GM12878 (cell line): ENCODE measurements around the gene GAPDHS. TPM values are rescaled to one million over a fixed set of nuclear protein-coding genes. Genes with fewer than 3 reads are reported as not detected.

Experiments used
- ATAC-seq: fragments of 200-7000 bp; cut with Tn5 transposase; 3 replicates; pipeline ENCODE4 v1.9.1; 2020; ENCODE audit warnings: mild to moderate bottlenecking, moderate library complexity
- BruUV-seq: library from RNA; stranded (reverse); fragments of 400-500 nt; replicated peaks from 2 replicates; lab custom pipeline; 2021; lab: Mats Ljungman, UMichigan
- CTCF ChIA-PET: fragments of 300-600 bp; sonication (Branson Sonifier 250); formaldehyde crosslinking; extraction: SDS; loops from one replicate; lab custom pipeline; 2021; ENCODE audit warnings: inconsistent platforms; lab: Yijun Ruan, JAX
- POLR2A ChIA-PET: fragments of 350-600 bp; formaldehyde crosslinking; extraction: SDS; loops from one replicate; lab custom pipeline; 2021; ENCODE audit warnings: inconsistent platforms; lab: Charles Lee
- RAD21 ChIA-PET: fragments of 300-600 bp; sonication (Branson Sonifier 250); formaldehyde crosslinking; loops from one replicate; lab custom pipeline; 2023; ENCODE audit warnings: antibody characterized with exemption; ENCODE audit not compliant: unreplicated experiment; lab: Charles Lee
- SMC1A ChIA-PET: fragments of 300-600 bp; sonication (Branson Sonifier 250); formaldehyde crosslinking; loops from one replicate; lab custom pipeline; 2023; ENCODE audit not compliant: unreplicated experiment, uncharacterized antibody; lab: Charles Lee
- DNase-seq: peaks from one replicate; pipeline ENCODE4 v3.0.0-alpha.2; 2011; ENCODE audit warnings: low read depth, low spot score
- FAIRE-seq: peaks from 3 replicates; lab custom pipeline; 2011; peaks lifted over from hg19 to GRCh38; lab: Jason Lieb, UNC
- H2AFZ ChIP-seq: 2 replicates; pipeline ENCODE4 v1.6.0; 2011; ENCODE audit warnings: low read depth, low read length, control low read depth; ENCODE audit not compliant: control insufficient read depth
- H3K27ac ChIP-seq: 2 replicates; pipeline ENCODE4 v1.5.1; 2011; ENCODE audit warnings: control low read depth; ENCODE audit not compliant: control insufficient read depth, insufficient read depth
- H3K27me3 ChIP-seq, 2 experiments: replicated peaks in 1 of 2; 2 replicates each; pipeline versions ENCODE4 v1.6.0 to v1.6.1; 2011; ENCODE audit warnings: low read length in 1 of 2; ENCODE audit not compliant: control insufficient read depth in 2 of 2, insufficient read depth in 2 of 2
- H3K36me3 ChIP-seq, 2 experiments: 2 replicates each; pipeline ENCODE4 v1.5.1; 2011; ENCODE audit warnings: low read length in 1 of 2; ENCODE audit not compliant: control insufficient read depth in 2 of 2, insufficient read depth in 2 of 2
- H3K4me1 ChIP-seq: 2 replicates; pipeline ENCODE4 v1.6.1; 2011; ENCODE audit warnings: mild to moderate bottlenecking, low read length, moderate library complexity, mixed read lengths; ENCODE audit not compliant: control insufficient read depth, insufficient read depth
- H3K4me2 ChIP-seq: 2 replicates; pipeline ENCODE4 v1.6.0; 2011; ENCODE audit warnings: control low read depth; ENCODE audit not compliant: control insufficient read depth, insufficient read depth
- H3K4me3 ChIP-seq: fragments of 200-600 bp; sonication (generic); 2 replicates; pipeline ENCODE4 v1.5.1; 2016
- H3K79me2 ChIP-seq: 2 replicates; pipeline ENCODE4 v1.6.0; 2011; ENCODE audit warnings: low read length; ENCODE audit not compliant: control insufficient read depth, insufficient read depth
- H3K9ac ChIP-seq: 2 replicates; pipeline ENCODE4 v1.8.0; 2011; ENCODE audit warnings: low read length, control low read depth, mixed read lengths; ENCODE audit not compliant: control insufficient read depth, insufficient read depth
- H3K9me3 ChIP-seq: replicated peaks from 3 replicates; pipeline ENCODE4 v1.5.1; 2011; ENCODE audit warnings: mild to moderate bottlenecking, low read length; ENCODE audit not compliant: control insufficient read depth, insufficient read depth
- H4K20me1 ChIP-seq: 2 replicates; pipeline ENCODE4 v1.6.0; 2011; ENCODE audit not compliant: control insufficient read depth, insufficient read depth
- CBFB ChIP-seq: IDR thresholded peaks from 2 replicates; pipeline ENCODE4 v1.6.1; 2016; ENCODE audit warnings: antibody characterized with exemption, low read depth
- CHD2 ChIP-seq: IDR thresholded peaks from 2 replicates; pipeline ENCODE4 v1.6.1; 2011; ENCODE audit warnings: low read depth, low read length, improper control_type of control experiment, borderline replicate concordance
- CUX1 ChIP-seq: IDR thresholded peaks from 2 replicates; pipeline ENCODE4 v1.6.1; 2012; ENCODE audit warnings: improper control_type of control experiment, low read depth, low read length; ENCODE audit not compliant: insufficient replicate concordance
- E2F8 ChIP-seq: fragments of 450-650 bp; IDR thresholded peaks from 2 replicates; pipeline ENCODE4 v1.6.1; 2018; ENCODE audit warnings: mild to moderate bottlenecking, low read depth, moderate library complexity; ENCODE audit not compliant: partially characterized antibody
- EED ChIP-seq: sonication (generic); IDR thresholded peaks from 2 replicates; pipeline ENCODE4 v1.6.1; 2016; ENCODE audit warnings: antibody characterized with exemption, low read depth
- HDAC6 ChIP-seq: fragments of 200-600 bp; sonication (generic); IDR thresholded peaks from one replicate; pipeline ENCODE4 v1.8.0; 2017; ENCODE audit warnings: antibody characterized with exemption; ENCODE audit not compliant: unreplicated experiment
- MXI1 ChIP-seq: fragments of 150-350 bp; IDR thresholded peaks from 2 replicates; pipeline ENCODE4 v1.6.1; 2011; ENCODE audit warnings: low read depth, mild to moderate bottlenecking, inconsistent platforms, low read length, improper control_type of control experiment
- NFIC ChIP-seq: IDR thresholded peaks from 2 replicates; pipeline ENCODE4 v1.6.1; 2012; ENCODE audit warnings: low read depth, mild to moderate bottlenecking, inconsistent platforms, low read length, moderate library complexity
- NFYB ChIP-seq: IDR thresholded peaks from 2 replicates; pipeline ENCODE4 v1.6.1; 2011; ENCODE audit warnings: low read depth, mild to moderate bottlenecking, low read length, improper control_type of control experiment, moderate library complexity; ENCODE audit not compliant: insufficient read depth
- RAD51 ChIP-seq: fragments of 450-650 bp; IDR thresholded peaks from 2 replicates; pipeline ENCODE4 v1.6.1; 2016; ENCODE audit warnings: moderate library complexity, mild to moderate bottlenecking, inconsistent platforms
- SP1 ChIP-seq: IDR thresholded peaks from one replicate; pipeline ENCODE4 v1.6.1; 2011; ENCODE audit warnings: low read depth, low read length
- STAT1 ChIP-seq: fragments of 450-650 bp; conservative IDR thresholded peaks from 2 replicates; pipeline ENCODE4 v1.6.1; 2014; ENCODE audit warnings: antibody characterized with exemption, mild to moderate bottlenecking
- WRNIP1 ChIP-seq: IDR thresholded peaks from 2 replicates; pipeline ENCODE4 v1.6.1; 2011; ENCODE audit warnings: low read depth, low read length, improper control_type of control experiment, borderline replicate concordance
- WGBS: methylation state at CpG from one replicate; pipeline ENCODE4 v1.1.6; 2016; ENCODE audit warnings: low lambda C conversion rate; ENCODE audit not compliant: insufficient replicate concordance, insufficient coverage; ENCODE audit errors: missing lambda C conversion rate; 5-methylcytosine and 5-hydroxymethylcytosine counted together
- in situ Hi-C: fragments of 300-500 bp; cut with MboI; formaldehyde crosslinking; loops from 9 replicates; pipeline ENCODE4 v1.14.3; 2018; ENCODE audit warnings: mixed read lengths
- intact Hi-C: fragments of 100-400 bp; cut with micrococcal nuclease; formaldehyde crosslinking; loops from one replicate; pipeline ENCODE4 v1.14.2; 2022; ENCODE audit not compliant: unreplicated experiment
- polyA plus RNA-seq, 11 experiments: library from polyadenylated mRNA; depleted of rRNA in 4 of 11; unstranded in 6 of 11; stranded (reverse) in 5 of 11; fragments of >200 nt; fragmentation: Nextera tagmentation in 4 of 11; fragmentation: Illumina TruSeq in 1 of 11; extraction: Ambion mirVana in 4 of 11; extraction: Trizol in 1 of 11; gene quantifications; 1 replicate in 1 of 11; 2 replicates in 10 of 11; pipeline versions ENCODE4 v1.2.1 to v1.2.3, GENCODE V29; 2011 to 2016; ENCODE audit warnings: inconsistent platforms in 2 of 11, missing spikeins in 2 of 11, low read depth in 1 of 11
- total RNA-seq, 4 experiments: library from RNA; depleted of rRNA in 3 of 4; stranded (reverse); fragments of >200 nt in 3 of 4; fragmentation: Illumina TruSeq in 1 of 4; extraction: Trizol in 1 of 4; gene quantifications; 2 replicates each; pipeline versions ENCODE4 v1.2.1 to v1.2.3, GENCODE V29; 2013 to 2021
- TF ChIP-seq, protein P1 (sequence below): IDR thresholded peaks from 2 replicates; pipeline ENCODE4 v1.6.1; 2012; ENCODE audit warnings: low read depth, low read length, improper control_type of control experiment

The GAPDHS gene
- total and polyA plus RNA-seq, 10 of the 15 experiments (the other 5 are each of a cell fraction or from before 2014, with no cell fraction given) = 0.08 TPM; not detected in 9

- in situ Hi-C loops (no loop called here), intact Hi-C loops (no loop called here)
- BruUV-seq = no TSS peak
- FAIRE-seq (no peak), ATAC-seq (no peak), DNase-seq (no peak)
- RAD21 ChIA-PET = no interaction called here
- peaks cover 12% of the 10 kb centered on the region for H3K4me1 ChIP-seq
- H3K9me3 ChIP-seq = no peaks in the 10 kb centered on the region; the same call in 2 of the 3 replicates
- H3K79me2 ChIP-seq = no peaks in the 10 kb centered on the region
- no peak overlapping the region for H2AFZ ChIP-seq
- POLR2A ChIA-PET = no interaction called here
- H3K9ac ChIP-seq = no peak overlapping the region
- SMC1A ChIA-PET = no interaction called here
- no peak overlapping the region for H3K4me3 ChIP-seq
- WGBS = 32% methylated on average over 5 of the region's 5 CpGs
- CTCF ChIA-PET = no interaction called here
- no peaks in the 10 kb centered on the region; a peak in 2 of 4 replicates for H3K27me3 ChIP-seq
- no peak overlapping the region for H3K4me2 ChIP-seq
- H3K27ac ChIP-seq = no peak overlapping the region
- no peaks in the 10 kb centered on the region; a peak in 1 of 4 replicates for H3K36me3 ChIP-seq
- no peaks in the 10 kb centered on the region for H4K20me1 ChIP-seq
- TF ChIP-seq STAT1 = no peak
- TF ChIP-seq, protein P1, sequence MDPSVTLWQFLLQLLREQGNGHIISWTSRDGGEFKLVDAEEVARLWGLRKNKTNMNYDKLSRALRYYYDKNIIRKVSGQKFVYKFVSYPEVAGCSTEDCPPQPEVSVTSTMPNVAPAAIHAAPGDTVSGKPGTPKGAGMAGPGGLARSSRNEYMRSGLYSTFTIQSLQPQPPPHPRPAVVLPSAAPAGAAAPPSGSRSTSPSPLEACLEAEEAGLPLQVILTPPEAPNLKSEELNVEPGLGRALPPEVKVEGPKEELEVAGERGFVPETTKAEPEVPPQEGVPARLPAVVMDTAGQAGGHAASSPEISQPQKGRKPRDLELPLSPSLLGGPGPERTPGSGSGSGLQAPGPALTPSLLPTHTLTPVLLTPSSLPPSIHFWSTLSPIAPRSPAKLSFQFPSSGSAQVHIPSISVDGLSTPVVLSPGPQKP = no peak
- no peak for TF ChIP-seq HDAC6
- TF ChIP-seq MXI1 = no peak
- TF ChIP-seq EED = no peak
- no peak for TF ChIP-seq CUX1
- no peak for TF ChIP-seq WRNIP1
- TF ChIP-seq SP1 = no peak
- TF ChIP-seq E2F8 = no peak
- TF ChIP-seq NFYB = no peak
- no peak for TF ChIP-seq CHD2
- no peak for TF ChIP-seq RAD51
- TF ChIP-seq CBFB = no peak
- TF ChIP-seq NFIC = no peak
Measured at GRCh38 chr19:35554076-35554475, 20.8 kb downstream of the GAPDHS start.
